Non-pigmented ciliary epithelial cell (primary cell): Measurements from ENCODE around the gene ZSCAN20.
"Not testable (repeated sequence)": the region's sequence is repeated elsewhere in the genome, so short reads cannot be mapped to it uniquely, and the experiment has no call there.

Source experiments
- DNase-seq: peaks from one replicate; pipeline ENCODE4 v3.0.0-alpha.2; 2010; ENCODE audit warnings: low read depth

Gene ZSCAN20

GRCh38 chr1:33488624-33489023 is 16.2 kb downstream of the ZSCAN20 start:
- DNase-seq, result no peak

DNA sequence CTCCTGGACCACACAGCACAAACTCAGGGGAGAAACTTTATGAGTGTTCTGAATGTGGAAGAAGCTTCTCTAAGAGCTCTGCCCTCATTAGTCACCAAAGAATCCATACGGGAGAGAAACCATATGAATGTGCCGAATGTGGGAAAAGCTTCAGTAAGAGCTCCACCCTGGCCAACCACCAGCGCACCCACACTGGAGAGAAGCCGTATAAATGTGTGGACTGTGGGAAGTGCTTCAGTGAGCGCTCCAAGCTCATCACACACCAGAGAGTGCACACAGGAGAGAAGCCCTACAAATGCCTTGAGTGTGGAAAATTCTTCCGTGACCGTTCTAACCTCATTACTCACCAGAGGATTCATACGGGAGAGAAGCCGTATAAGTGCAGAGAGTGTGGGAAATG is 22.5 kb downstream of the ZSCAN20 start:
- no peak for DNase-seq

DNA sequence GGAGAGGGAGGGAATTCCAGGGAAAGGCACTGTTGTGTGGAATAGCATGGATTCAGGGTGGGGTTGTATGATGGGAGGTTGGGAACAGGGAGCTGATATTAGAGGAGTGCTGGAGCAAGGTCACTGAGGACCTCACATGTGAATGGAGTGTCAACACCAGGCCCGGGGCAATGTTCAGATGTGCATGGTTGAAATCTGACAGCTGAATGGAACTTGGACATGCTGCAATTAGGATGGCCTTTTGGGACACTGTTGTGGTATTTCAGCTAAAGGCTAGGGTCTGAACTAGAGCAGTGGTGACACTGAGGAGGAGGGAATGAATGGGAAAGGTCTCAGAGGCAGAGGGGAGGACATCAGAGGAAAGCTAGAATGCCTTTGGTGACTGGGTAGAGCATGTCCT is 25.0 kb downstream of the ZSCAN20 start:
- no peak for DNase-seq

DNA sequence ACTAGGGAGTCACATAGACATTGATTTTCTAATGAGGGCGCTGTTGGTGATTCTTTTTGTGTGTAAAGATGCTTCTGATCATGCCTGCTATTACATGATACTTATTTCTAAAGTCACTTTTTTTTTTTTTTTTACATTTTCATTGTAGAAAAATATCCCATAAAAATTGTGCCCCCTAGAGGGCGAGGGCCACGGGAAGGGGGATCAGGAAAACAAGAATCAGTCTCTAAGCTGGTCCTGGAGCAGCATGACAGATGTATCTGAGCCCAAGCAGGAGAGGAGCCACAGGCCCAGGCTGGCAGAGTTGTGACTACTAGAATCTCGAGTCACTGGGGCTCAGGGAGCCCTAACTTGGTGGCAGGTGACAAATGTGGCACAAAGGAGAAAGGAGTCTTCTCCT is 28.1 kb downstream of the ZSCAN20 start:
- DNase-seq, result no peak

- DNase-seq, result no peak
Measured at GRCh38 chr1:33501309-33501708, 28.9 kb downstream of the ZSCAN20 start.

- no peak for DNase-seq
Measured at GRCh38 chr1:33501774-33502173, 29.3 kb downstream of the ZSCAN20 start.

DNA sequence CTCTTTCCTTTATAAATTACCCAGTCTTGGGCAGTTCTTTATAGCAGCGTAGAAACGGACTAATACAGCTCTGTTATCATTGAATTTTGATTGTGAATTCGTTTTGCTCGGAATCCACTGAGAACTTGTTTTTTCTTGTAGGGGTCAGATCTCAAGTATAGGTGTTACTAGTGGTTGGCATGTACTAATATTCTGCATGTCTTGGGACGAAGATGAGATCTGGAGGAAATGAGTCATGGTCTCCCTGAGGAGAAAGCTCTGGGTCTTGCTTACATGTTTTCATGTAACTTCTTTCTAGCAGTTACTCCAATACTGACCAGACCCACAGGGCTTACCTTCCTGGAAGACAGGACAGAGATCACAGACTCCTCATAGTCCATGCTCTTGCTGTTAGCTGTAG is 30.3 kb downstream of the ZSCAN20 start:
- DNase-seq, result peak; percentile 17

DNA sequence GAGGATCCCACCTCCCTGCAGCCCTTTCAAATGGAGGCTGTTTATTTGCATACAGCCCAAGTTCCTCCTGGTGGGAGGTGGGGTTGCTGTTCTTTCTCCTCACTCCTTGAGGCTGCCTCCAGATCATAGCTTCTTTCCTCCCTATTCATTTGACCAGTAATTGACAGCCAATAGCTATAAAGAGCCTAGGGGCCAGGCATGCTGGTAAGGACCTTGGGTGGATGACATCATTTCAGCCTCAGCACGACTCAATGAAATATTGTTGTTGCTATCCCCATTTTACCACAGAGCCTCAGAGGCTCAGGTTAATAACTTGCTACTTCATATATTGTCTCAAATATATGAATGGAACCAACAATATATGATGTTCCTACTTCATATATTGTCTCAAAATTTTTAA is 31.1 kb downstream of the ZSCAN20 start:
- no peak for DNase-seq

DNA sequence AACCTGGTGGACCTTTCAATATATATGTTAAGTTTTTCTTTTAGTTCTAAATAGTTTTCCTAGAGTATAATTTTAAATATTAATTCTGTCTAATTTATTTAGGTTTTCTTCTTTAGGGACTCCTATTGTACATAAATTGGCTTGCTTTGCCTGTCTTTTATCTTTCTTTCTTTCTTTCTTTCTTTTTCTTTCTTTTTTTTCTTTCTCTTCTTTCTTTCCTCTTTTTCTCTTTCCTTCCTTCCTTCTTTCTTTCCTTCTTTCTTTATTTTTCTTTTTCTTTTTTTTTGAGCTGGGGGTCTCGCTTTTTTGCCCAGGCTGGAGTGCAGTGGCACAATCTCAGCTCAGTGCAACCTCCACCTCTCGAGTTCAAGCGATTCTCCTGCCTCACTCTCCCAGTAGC is 35.2 kb downstream of the ZSCAN20 start:
- DNase-seq, result no peak

DNA sequence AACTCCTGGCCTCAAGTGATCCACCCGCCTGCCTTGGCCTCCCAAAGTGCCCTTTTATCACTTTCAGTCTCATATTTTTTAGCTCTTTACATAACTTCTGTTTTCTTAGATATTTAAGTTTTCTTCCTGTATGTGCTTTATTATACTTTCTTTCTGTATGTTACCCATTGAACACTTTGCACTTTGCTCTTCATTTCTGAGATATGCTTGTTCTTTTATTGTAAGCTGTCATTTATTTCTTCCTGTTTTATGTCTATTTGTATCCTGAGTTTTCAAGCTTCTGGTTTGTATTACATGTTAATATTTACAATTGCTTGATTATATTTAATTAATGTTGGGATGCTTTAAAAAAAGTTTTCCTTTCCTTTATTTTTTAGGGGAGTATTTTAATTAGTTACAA is 35.7 kb downstream of the ZSCAN20 start:
- DNase-seq, result no peak

- DNase-seq, result not testable (repeated sequence)
Measured at GRCh38 chr1:33509276-33509675, 36.8 kb downstream of the ZSCAN20 start.

DNA sequence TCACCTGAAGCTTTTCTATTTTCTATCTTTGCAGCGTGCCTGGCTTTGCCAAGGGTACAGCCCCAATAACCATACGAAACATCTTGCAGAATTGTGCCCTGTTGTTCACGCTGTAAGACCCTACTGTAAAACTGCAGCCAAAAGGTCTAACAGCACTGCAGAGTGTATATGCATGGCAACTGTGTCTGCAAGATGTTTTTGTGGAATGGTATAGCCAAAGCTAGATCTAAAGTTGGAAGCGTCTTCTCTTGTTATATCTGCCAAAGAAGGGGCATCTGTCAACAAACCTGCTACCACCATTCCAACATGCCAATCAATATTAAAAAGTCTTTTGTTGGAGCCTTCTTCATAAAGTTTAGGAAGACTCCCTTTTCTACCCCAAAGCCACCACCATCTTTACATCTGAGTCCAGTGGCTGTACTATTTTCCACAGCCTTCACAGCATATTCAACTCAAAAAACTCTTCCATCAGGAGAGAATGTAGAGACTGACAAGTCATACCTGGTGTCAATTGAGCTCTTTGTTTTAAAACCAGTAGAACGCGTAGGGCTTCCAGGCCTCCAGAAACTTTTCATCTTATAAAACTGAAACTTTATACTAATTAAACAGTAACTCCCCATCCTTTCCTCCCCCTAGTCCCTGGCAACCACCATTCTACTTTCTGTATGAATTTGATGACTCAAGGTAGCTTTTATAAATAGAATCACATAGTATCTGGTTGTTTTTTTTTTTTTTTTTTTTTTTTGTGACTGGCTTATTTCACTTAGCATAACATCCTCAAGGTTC is 40.0 kb downstream of the ZSCAN20 start:
- DNase-seq, result no peak

DNA sequence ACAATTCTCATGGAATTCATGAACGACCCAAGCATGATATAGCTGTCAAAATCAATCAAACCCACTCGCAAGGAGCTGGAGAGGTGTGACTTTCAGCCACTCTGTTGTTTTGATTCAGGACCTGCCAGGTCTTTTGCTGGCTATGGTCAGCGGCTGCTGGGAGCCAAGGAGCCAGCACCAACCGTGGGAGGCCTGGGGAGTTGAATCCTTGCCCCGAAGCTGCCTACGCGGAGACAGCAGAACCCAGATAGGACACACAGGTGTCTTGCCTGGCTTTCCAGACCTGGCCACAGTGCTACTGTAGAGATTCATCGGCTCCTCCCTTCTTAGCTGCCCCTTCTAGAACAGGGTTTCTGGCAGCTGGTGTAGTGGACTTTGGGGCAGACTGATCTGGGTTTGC is 42.7 kb downstream of the ZSCAN20 start:
- DNase-seq, result no peak

DNA sequence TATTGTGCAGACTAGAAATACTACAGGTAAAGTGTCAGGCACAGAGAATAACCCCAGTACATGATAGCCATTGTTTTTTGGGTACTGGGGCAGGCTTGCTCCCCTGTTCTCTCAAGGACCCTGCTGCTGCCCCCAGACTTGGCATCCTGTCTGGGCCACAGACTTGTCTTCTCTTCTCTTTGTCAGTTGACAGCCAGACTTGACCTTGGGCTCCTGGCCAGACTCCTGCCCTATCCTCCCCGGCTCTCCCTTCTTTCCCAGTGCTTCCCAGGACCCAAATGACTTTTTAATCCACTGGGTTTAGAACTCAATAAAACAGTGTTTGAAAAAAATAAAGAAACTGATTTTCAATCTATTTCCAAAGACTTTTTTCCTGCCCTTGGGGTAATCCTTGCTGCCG is 43.2 kb downstream of the ZSCAN20 start:
- DNase-seq, result no peak

DNA sequence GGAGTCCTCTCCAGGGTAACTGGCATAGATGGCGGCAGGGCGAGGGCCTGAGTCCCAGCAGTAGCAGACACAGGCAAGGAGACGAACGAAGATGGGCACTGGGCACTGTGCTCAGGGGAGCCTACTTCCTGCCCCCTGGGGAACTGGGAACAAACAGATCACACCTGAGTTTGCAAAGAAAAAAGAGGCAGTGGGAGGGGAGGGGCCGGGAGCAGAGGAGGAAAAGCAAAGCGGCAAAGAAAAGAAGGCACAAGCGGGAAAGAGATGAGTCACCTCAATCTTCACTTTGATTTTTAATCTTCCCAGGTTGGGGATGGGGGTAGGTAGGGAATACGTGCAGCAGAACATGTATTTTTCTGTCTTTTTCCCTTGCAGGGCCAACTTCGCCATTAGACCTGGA is 44.0 kb downstream of the ZSCAN20 start:
- DNase-seq, result no peak

DNA sequence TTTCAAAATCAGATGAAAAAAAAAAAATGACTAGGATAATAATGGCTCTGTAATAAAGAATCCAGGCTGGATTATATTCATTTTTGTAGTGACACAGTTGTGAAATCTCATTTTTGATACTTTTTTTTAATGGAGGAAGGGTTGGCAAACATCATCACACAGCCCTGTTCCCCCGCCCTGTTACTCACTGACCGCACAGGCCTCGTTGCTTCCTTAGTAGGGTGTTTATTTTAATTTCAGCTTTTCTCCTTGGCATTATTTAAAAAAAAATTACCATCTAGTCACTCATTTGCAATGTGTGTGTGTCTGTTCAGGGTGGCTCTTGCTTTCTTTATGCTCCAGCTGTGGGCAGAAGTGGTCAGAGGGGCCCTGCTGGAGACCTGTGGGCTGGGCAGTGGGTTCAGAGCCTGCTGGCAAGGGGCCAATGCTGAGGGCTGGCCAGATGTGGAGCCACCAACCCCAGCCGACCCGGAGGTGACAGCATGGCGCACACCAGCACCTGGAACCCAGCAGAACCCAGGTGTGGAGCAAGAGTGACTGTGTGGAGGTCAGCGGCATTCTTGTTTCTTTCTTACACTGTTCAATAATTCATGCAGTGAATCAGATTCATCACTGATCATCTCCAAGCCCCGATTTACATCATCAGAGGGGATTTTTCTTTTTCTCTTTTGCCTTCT is 44.6 kb downstream of the ZSCAN20 start:
- no peak for DNase-seq

GRCh38 chr1:33517596-33518250 is 45.3 kb downstream of the ZSCAN20 start:
- no peak for DNase-seq

GRCh38 chr1:33519240-33519884 is 46.9 kb downstream of the ZSCAN20 start:
- DNase-seq, result no peak

DNA sequence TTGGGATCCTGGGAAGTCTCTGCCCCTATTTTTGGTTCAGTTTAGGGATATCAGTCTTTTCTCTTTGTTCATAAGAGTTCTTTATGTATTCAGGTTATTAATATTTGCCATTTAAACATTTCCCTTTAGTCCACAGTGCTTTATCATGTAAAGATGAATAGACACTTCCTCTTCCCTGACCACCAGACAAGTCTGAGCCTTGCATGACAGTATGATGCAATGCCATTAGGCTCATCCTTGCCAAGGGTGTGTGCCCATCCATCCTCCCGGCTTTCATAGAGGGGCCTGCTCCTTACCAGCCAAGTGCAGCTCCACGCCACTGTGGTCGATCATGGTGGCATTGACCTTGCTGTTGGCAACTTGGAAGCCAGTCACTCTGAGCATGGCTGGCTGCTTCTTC is 52.1 kb downstream of the ZSCAN20 start:
- no peak for DNase-seq

GRCh38 chr1:33527934-33528333 is 55.5 kb downstream of the ZSCAN20 start:
- DNase-seq, result no peak

- no peak for DNase-seq
Measured at GRCh38 chr1:33529957-33530356, 57.5 kb downstream of the ZSCAN20 start.

GRCh38 chr1:33532250-33532649 is 59.8 kb downstream of the ZSCAN20 start:
- DNase-seq, result no peak

GRCh38 chr1:33532936-33533335 is 60.5 kb downstream of the ZSCAN20 start:
- DNase-seq, result no peak
